ENCODE results near the gene SLC5A1. TPM values are rescaled to one million over a fixed set of nuclear protein-coding genes. Genes with fewer than 3 reads are reported as not detected.
A peak's percentile ranks its signal among the peaks of the same experiment; 100 is the strongest.
"Not testable (repeated sequence)": the region's sequence is repeated elsewhere in the genome, so short reads cannot be mapped to it uniquely, and the experiment has no call there.

The SLC5A1 gene
- total and polyA plus RNA-seq, 9 of the 15 experiments (the other 6 are each of a cell fraction or from before 2014, with no cell fraction given), result not detected

- ATAC-seq, result no peak
- 0% methylated on average over 8 of the region's 12 CpGs for WGBS (ENCODE audit: insufficient coverage, low coverage, missing lambda C conversion rate)
- no TSS peak for BruUV-seq (replicated peaks)
- no peak within 1 kb of the TSS for H3K27ac ChIP-seq (ENCODE audit: extremely low read depth, low read depth, low read length)
- H3K27me3 ChIP-seq (ENCODE audit: control insufficient read depth in 2 of 2, insufficient read depth in 2 of 2, low read length in 2 of 2), result no peaks in the 10 kb centered on the region; a peak in 1 of 5 replicates
- no peaks in the 10 kb centered on the region for H4K20me1 ChIP-seq (replicated peaks; ENCODE audit: control insufficient read depth, insufficient read depth, low read length)
- no peaks in the 10 kb centered on the region for H3K36me3 ChIP-seq (ENCODE audit: control insufficient read depth, insufficient read depth, low read length)
- TF ChIP-seq ZBTB8A (IDR thresholded peaks at IDR 0.05; ENCODE audit: partially characterized antibody), result no peak
- TF ChIP-seq RFX1 (IDR thresholded peaks at IDR 0.05), result peak; percentile 46
- POLR2A ChIA-PET, result interaction anchor here (0.6 kb wide), 1 partner anchor 226 kb away, joined by 3 read pairs; no protein-coding TSS in a partner anchor
- H3K9me3 ChIP-seq (replicated peaks; ENCODE audit: control insufficient read depth, insufficient read depth, low read depth, low read length), result no peaks in the 10 kb centered on the region
- no peak within 1 kb of the TSS for H3K9ac ChIP-seq (ENCODE audit: insufficient read depth in 1 of 2, low read depth in 2 of 2, low read length in 2 of 2)
- no peaks in the 10 kb centered on the region for H3K9me1 ChIP-seq (ENCODE audit: control insufficient read depth, insufficient read depth, low read length)
- H3K4me1 ChIP-seq (replicated peaks in 1 of 2; ENCODE audit: control insufficient read depth in 2 of 2, insufficient read depth in 2 of 2, low read length in 2 of 2), result no peaks in the 10 kb centered on the region
- no peak within 1 kb of the TSS for H2AFZ ChIP-seq (ENCODE audit: low read depth, low read length)
- CTCF ChIA-PET (ENCODE audit: low intra/inter-chr PET ratio), result no interaction called here
- no peak for FAIRE-seq
- intact Hi-C loops (cut with micrococcal nuclease) (no loop called here), in situ Hi-C loops (cut with MboI) (no loop called here)
- no peak for DNase-seq (ENCODE audit: extremely low read depth in 1 of 4, low spot score in 3 of 4)
- H3K79me2 ChIP-seq (ENCODE audit: control insufficient read depth, insufficient read depth, low read length), result no peaks in the 10 kb centered on the region
- no peak within 1 kb of the TSS for H3K4me3 ChIP-seq
- no peak within 1 kb of the TSS for H3K4me2 ChIP-seq (ENCODE audit: insufficient read depth, low read length)
Measured at GRCh38 chr22:32158712-32159533, 115.9 kb downstream of the SLC5A1 start, which contains the start of gene C22orf42. Gene C22orf42, minus strand, starts transcription at chr22:32159303. Its CDS starts 88 bp downstream, at chr22:32159215.

GRCh38 chr22:32160411-32160810 lies 117.3 kb downstream of the SLC5A1 start:
- H3K9me3 ChIP-seq (replicated peaks; ENCODE audit: control insufficient read depth, insufficient read depth, low read depth, low read length); H3K79me2 ChIP-seq (ENCODE audit: control insufficient read depth, insufficient read depth, low read length); H3K9ac ChIP-seq (ENCODE audit: insufficient read depth in 1 of 2, low read depth in 2 of 2, low read length in 2 of 2); intact Hi-C loops (cut with micrococcal nuclease); H3K36me3 ChIP-seq (ENCODE audit: control insufficient read depth, insufficient read depth, low read length); H3K4me3 ChIP-seq; DNase-seq (ENCODE audit: extremely low read depth in 1 of 4, low spot score in 3 of 4); POLR2A ChIA-PET; H3K27ac ChIP-seq (ENCODE audit: extremely low read depth, low read depth, low read length); H3K4me2 ChIP-seq (ENCODE audit: insufficient read depth, low read length); H3K27me3 ChIP-seq (ENCODE audit: control insufficient read depth in 2 of 2, insufficient read depth in 2 of 2, low read length in 2 of 2); BruUV-seq (replicated peaks); H2AFZ ChIP-seq (ENCODE audit: low read depth, low read length); H4K20me1 ChIP-seq (replicated peaks; ENCODE audit: control insufficient read depth, insufficient read depth, low read length); H3K9me1 ChIP-seq (ENCODE audit: control insufficient read depth, insufficient read depth, low read length); ATAC-seq; H3K4me1 ChIP-seq (replicated peaks in 1 of 2; ENCODE audit: control insufficient read depth in 2 of 2, insufficient read depth in 2 of 2, low read length in 2 of 2); in situ Hi-C loops (cut with MboI); CTCF ChIA-PET (ENCODE audit: low intra/inter-chr PET ratio): not testable (repeated sequence)
- WGBS (ENCODE audit: insufficient coverage, low coverage, missing lambda C conversion rate), result 3% methylated on average over 4 of the region's 5 CpGs
- FAIRE-seq, result peak; percentile 60

Small RNA genes lying within 50 kb of the gene (small RNA-seq; reads per million reads assigned to genes)
- not detected for gene AP1B1P2

Other genes starting within 250 kb of the SLC5A1 start
- gene YWHAH, start 98.7 kb upstream of the SLC5A1 start, total RNA-seq (2014; rRNA removed), result 97.3 and 109 TPM in 2 replicates
- gene YWHAH, start 98.7 kb upstream of the SLC5A1 start, total RNA-seq (2014; rRNA removed; fragmentation: Illumina TruSeq; extraction: Trizol), result 140 and 203 TPM in 2 replicates
- gene YWHAH, start 98.7 kb upstream of the SLC5A1 start, total RNA-seq (2015; rRNA removed; fragmentation: Illumina TruSeq; extraction: Trizol), result 106 and 114 TPM in 2 replicates
- 141 and 162 TPM in 2 replicates for gene YWHAH, start 98.7 kb upstream of the SLC5A1 start, total RNA-seq (2021)
- gene YWHAH, start 98.7 kb upstream of the SLC5A1 start, polyA plus RNA-seq (2011; rRNA removed), result 100 and 119 TPM in 2 replicates
- 171 and 177 TPM in 2 replicates for gene YWHAH, start 98.7 kb upstream of the SLC5A1 start, polyA plus RNA-seq (2014; fragmentation: Illumina TruSeq; extraction: Trizol)
- 10 to 100 TPM; 32.0 to 39.6 TPM for gene YWHAH, start 98.7 kb upstream of the SLC5A1 start, polyA plus RNA-seq (2014; fragmentation: Nextera tagmentation; extraction: Ambion mirVana)
- 105 and 106 TPM in 2 replicates for gene YWHAH, start 98.7 kb upstream of the SLC5A1 start, polyA plus RNA-seq (2014; rRNA removed)
- gene C22orf42, start 116.0 kb downstream of the SLC5A1 start, total RNA-seq (2014; rRNA removed), result not detected in 2 replicates
- not detected in 2 replicates for gene C22orf42, start 116.0 kb downstream of the SLC5A1 start, total RNA-seq (2014; rRNA removed; fragmentation: Illumina TruSeq; extraction: Trizol)
- gene C22orf42, start 116.0 kb downstream of the SLC5A1 start, total RNA-seq (2015; rRNA removed; fragmentation: Illumina TruSeq; extraction: Trizol), result not detected in 2 replicates
- not detected in 2 replicates for gene C22orf42, start 116.0 kb downstream of the SLC5A1 start, total RNA-seq (2021)
- gene C22orf42, start 116.0 kb downstream of the SLC5A1 start, polyA plus RNA-seq (2011; rRNA removed), result not detected in 2 replicates
- gene C22orf42, start 116.0 kb downstream of the SLC5A1 start, polyA plus RNA-seq (2014; fragmentation: Illumina TruSeq; extraction: Trizol), result not detected in 2 replicates
- gene C22orf42, start 116.0 kb downstream of the SLC5A1 start, polyA plus RNA-seq (2014; fragmentation: Nextera tagmentation; extraction: Ambion mirVana), result not detected
- gene C22orf42, start 116.0 kb downstream of the SLC5A1 start, polyA plus RNA-seq (2014; rRNA removed), result not detected in 2 replicates
- gene RFPL2, start 161.8 kb downstream of the SLC5A1 start, total RNA-seq (2014; rRNA removed), result not detected in 2 replicates
- not detected in 2 replicates for gene RFPL2, start 161.8 kb downstream of the SLC5A1 start, total RNA-seq (2014; rRNA removed; fragmentation: Illumina TruSeq; extraction: Trizol)
- not detected in 2 replicates for gene RFPL2, start 161.8 kb downstream of the SLC5A1 start, total RNA-seq (2015; rRNA removed; fragmentation: Illumina TruSeq; extraction: Trizol)
- gene RFPL2, start 161.8 kb downstream of the SLC5A1 start, total RNA-seq (2021), result not detected in 2 replicates
- gene RFPL2, start 161.8 kb downstream of the SLC5A1 start, polyA plus RNA-seq (2011; rRNA removed), result not detected in 2 replicates
- not detected in 2 replicates for gene RFPL2, start 161.8 kb downstream of the SLC5A1 start, polyA plus RNA-seq (2014; fragmentation: Illumina TruSeq; extraction: Trizol)
- gene RFPL2, start 161.8 kb downstream of the SLC5A1 start, polyA plus RNA-seq (2014; fragmentation: Nextera tagmentation; extraction: Ambion mirVana), result not detected
- gene RFPL2, start 161.8 kb downstream of the SLC5A1 start, polyA plus RNA-seq (2014; rRNA removed), result not detected in 2 replicates
- gene SLC5A4, start 212.1 kb downstream of the SLC5A1 start, total RNA-seq (2014; rRNA removed), result not detected in 2 replicates
- gene SLC5A4, start 212.1 kb downstream of the SLC5A1 start, total RNA-seq (2014; rRNA removed; fragmentation: Illumina TruSeq; extraction: Trizol), result not detected in 2 replicates
- not detected in 2 replicates for gene SLC5A4, start 212.1 kb downstream of the SLC5A1 start, total RNA-seq (2015; rRNA removed; fragmentation: Illumina TruSeq; extraction: Trizol)
- not detected in 2 replicates for gene SLC5A4, start 212.1 kb downstream of the SLC5A1 start, total RNA-seq (2021)
- not detected in 2 replicates for gene SLC5A4, start 212.1 kb downstream of the SLC5A1 start, polyA plus RNA-seq (2011; rRNA removed)
- gene SLC5A4, start 212.1 kb downstream of the SLC5A1 start, polyA plus RNA-seq (2014; fragmentation: Illumina TruSeq; extraction: Trizol), result not detected in 2 replicates
- not detected for gene SLC5A4, start 212.1 kb downstream of the SLC5A1 start, polyA plus RNA-seq (2014; fragmentation: Nextera tagmentation; extraction: Ambion mirVana)
- gene SLC5A4, start 212.1 kb downstream of the SLC5A1 start, polyA plus RNA-seq (2014; rRNA removed), result 0.22 TPM in 1 of 2 replicates, not detected in the other

Data from K562 (cell line).